Activated CD4-positive, alpha-beta T cell treated with anti-CD3 and anti-CD28 coated beads, Interleukin-10, Interleukin-2, amounts not matched to agents 100 ng/mL and 50 ng/mL, durations not matched to agents 16 hours and 8 hours (primary cell): ENCODE measurements around the gene CDCA8.
"Not testable (repeated sequence)": the region's sequence is repeated elsewhere in the genome, so short reads cannot be mapped to it uniquely, and the experiment has no call there.

Source experiments
- DNase-seq: peaks from one replicate; pipeline ENCODE4 v3.0.0-alpha.2; 2020

The CDCA8 gene

GRCh38 chr1:37676281-37677142, 15.8 kb upstream of the CDCA8 start:
- DNase-seq = no peak

- DNase-seq = no peak
Observed at GRCh38 chr1:37677143-37677439, 15.2 kb upstream of the CDCA8 start.

- no peak for DNase-seq
Observed at GRCh38 chr1:37677808-37678207, 14.5 kb upstream of the CDCA8 start.

GRCh38 chr1:37680933-37681332, 11.4 kb upstream of the CDCA8 start:
- DNase-seq = no peak

GRCh38 chr1:37682334-37682987, 9.9 kb upstream of the CDCA8 start:
- DNase-seq = peak; percentile 79

- DNase-seq = not testable (repeated sequence)
Observed at GRCh38 chr1:37684182-37684581, 8.1 kb upstream of the CDCA8 start.

- no peak for DNase-seq
Observed at GRCh38 chr1:37685722-37686121, 6.6 kb upstream of the CDCA8 start.

GRCh38 chr1:37687764-37688163, 4.6 kb upstream of the CDCA8 start:
- DNase-seq = not testable (repeated sequence)

GRCh38 chr1:37688926-37689325, 3.4 kb upstream of the CDCA8 start:
- DNase-seq = no peak

GRCh38 chr1:37691497-37692077, 729 bp upstream of the CDCA8 start:
- peak; percentile 40 for DNase-seq

GRCh38 chr1:37692834-37693175, 489 bp downstream of the CDCA8 start:
- DNase-seq = no peak

- no peak for DNase-seq
Observed at GRCh38 chr1:37697090-37697489, 4.8 kb downstream of the CDCA8 start.

GRCh38 chr1:37697737-37698136, 5.4 kb downstream of the CDCA8 start:
- no peak for DNase-seq

GRCh38 chr1:37699147-37699546, 6.8 kb downstream of the CDCA8 start:
- peak; percentile 39 for DNase-seq

GRCh38 chr1:37701051-37701450, 8.7 kb downstream of the CDCA8 start:
- no peak for DNase-seq

GRCh38 chr1:37703061-37703460, 10.7 kb downstream of the CDCA8 start:
- DNase-seq = no peak

GRCh38 chr1:37704966-37705365, 12.7 kb downstream of the CDCA8 start:
- no peak for DNase-seq

- no peak for DNase-seq
Observed at GRCh38 chr1:37705399-37705798, 13.1 kb downstream of the CDCA8 start.

GRCh38 chr1:37708471-37708870, 16.2 kb downstream of the CDCA8 start:
- no peak for DNase-seq

GRCh38 chr1:37714226-37714625, 21.9 kb downstream of the CDCA8 start:
- DNase-seq = no peak

- no peak for DNase-seq
Observed at GRCh38 chr1:37714689-37715088, 22.4 kb downstream of the CDCA8 start.

GRCh38 chr1:37716321-37716720, 24.0 kb downstream of the CDCA8 start:
- no peak for DNase-seq

- DNase-seq = no peak
Observed at GRCh38 chr1:37717631-37718030, 25.3 kb downstream of the CDCA8 start.

GRCh38 chr1:37718181-37718900, 26.0 kb downstream of the CDCA8 start:
- DNase-seq = no peak
